Prostate gland (tissue), 2 donors: ENCODE data around the gene GRIK5. TPM values are rescaled to one million over a fixed set of nuclear protein-coding genes. Genes with fewer than 3 reads are reported as not detected.

ENCODE experiments used
- DNase-seq: peaks from one replicate; pipeline ENCODE4 v3.0.0-alpha.2; 2019; ENCODE audit warnings: low spot score
- H3K27ac ChIP-seq, 2 donors: fragments of 200-600 bp; sonication (generic); 2 replicates each; pipeline ENCODE4 v1.5.1; 2017 to 2019
- H3K27me3 ChIP-seq: fragments of 200-600 bp; sonication (generic); replicated peaks from 2 replicates; pipeline ENCODE4 v1.5.1; 2019; ENCODE audit not compliant: insufficient read depth
- H3K36me3 ChIP-seq, 2 donors: fragments of 200-600 bp; sonication (generic); 1 replicate in 1 of 2; 2 replicates in 1 of 2; pipeline versions ENCODE4 v1.5.1 to v1.8.1; 2017 to 2019
- H3K4me1 ChIP-seq: fragments of 200-600 bp; sonication (generic); replicated peaks from 2 replicates; pipeline ENCODE4 v1.5.1; 2019
- H3K4me3 ChIP-seq, 2 donors: fragments of 200-600 bp; sonication (generic); 2 replicates each; pipeline ENCODE4 v1.5.1; 2017 to 2019
- H3K9me3 ChIP-seq: fragments of 200-600 bp; sonication (generic); 2 replicates; pipeline ENCODE4 v1.5.1; 2017
- POLR2A ChIP-seq: fragments of 450-650 bp; IDR thresholded peaks from one replicate; pipeline ENCODE4 v1.6.1; 2016; ENCODE audit warnings: antibody characterized with exemption, mild to moderate bottlenecking
- POLR2AphosphoS5 ChIP-seq: sonication (generic); formaldehyde crosslinking; IDR thresholded peaks from one replicate; pipeline ENCODE4 v1.6.1; 2017; ENCODE audit warnings: antibody characterized with exemption
- WGBS: methylation state at CpG from one replicate; pipeline ENCODE4 v1.1.5; 2018; 5-methylcytosine and 5-hydroxymethylcytosine counted together
- intact Hi-C: fragments of 100-400 bp; cut with DNase I; formaldehyde crosslinking; loops from one replicate; pipeline ENCODE4 v1.14.2; 2022
- total RNA-seq, 2 donors: library from RNA; depleted of rRNA; stranded (reverse); fragments of >200 nt; gene quantifications; one replicate each; pipeline ENCODE4 v1.1.0, GENCODE V29; 2016
- TF ChIP-seq, protein P1 (sequence below), 4 experiments: fragments of 200-600 bp in 2 of 4; fragments of 450-650 bp in 2 of 4; sonication (generic) in 2 of 4; IDR thresholded peaks; 1 replicate in 3 of 4; 2 replicates in 1 of 4; pipeline ENCODE4 v1.5.1; 2016 to 2019; ENCODE audit warnings: antibody characterized with exemption in 4 of 4, mild to moderate bottlenecking in 2 of 4, moderate library complexity in 2 of 4

GRIK5 gene
- total RNA-seq, 2 donors from 2014 or later = 1.3 to 25.2 TPM

DNA sequence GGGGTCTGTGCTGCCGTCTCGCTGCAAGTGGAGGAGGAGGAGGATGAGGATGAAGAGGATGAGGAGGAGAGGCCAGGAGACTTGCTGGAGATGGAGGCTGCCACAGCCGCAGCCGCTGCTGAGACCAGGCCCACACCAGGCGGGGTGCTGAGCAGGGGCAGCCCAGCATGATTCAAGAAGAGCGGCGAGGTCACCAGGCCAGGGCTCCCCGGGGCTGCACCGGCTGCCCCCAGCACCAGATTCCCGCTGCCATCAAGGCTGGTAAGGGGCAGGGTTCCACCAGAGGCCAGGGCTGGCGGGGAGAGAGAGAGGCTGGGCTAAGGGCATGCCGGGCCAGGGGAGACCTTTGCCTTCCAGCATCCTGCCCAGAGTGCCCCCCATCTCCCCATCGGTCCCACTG is 21.3 kb upstream of the GRIK5 start:
- Histone ChIP-seq H3K27me3 (no peaks in the 10 kb centered on the region), H3K27ac (no peak overlapping the region), H3K9me3 (no peaks in the 10 kb centered on the region), H3K4me3 (no peak overlapping the region), H3K4me1 (no peaks in the 10 kb centered on the region), H3K36me3 (no peaks in the 10 kb centered on the region)
- WGBS = 84% methylated on average over 13 of the region's 13 CpGs
- TF ChIP-seq POLR2A (no peak), POLR2AphosphoS5 (no peak)
- TF ChIP-seq, protein P1, sequence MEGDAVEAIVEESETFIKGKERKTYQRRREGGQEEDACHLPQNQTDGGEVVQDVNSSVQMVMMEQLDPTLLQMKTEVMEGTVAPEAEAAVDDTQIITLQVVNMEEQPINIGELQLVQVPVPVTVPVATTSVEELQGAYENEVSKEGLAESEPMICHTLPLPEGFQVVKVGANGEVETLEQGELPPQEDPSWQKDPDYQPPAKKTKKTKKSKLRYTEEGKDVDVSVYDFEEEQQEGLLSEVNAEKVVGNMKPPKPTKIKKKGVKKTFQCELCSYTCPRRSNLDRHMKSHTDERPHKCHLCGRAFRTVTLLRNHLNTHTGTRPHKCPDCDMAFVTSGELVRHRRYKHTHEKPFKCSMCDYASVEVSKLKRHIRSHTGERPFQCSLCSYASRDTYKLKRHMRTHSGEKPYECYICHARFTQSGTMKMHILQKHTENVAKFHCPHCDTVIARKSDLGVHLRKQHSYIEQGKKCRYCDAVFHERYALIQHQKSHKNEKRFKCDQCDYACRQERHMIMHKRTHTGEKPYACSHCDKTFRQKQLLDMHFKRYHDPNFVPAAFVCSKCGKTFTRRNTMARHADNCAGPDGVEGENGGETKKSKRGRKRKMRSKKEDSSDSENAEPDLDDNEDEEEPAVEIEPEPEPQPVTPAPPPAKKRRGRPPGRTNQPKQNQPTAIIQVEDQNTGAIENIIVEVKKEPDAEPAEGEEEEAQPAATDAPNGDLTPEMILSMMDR (IDR thresholded peaks at IDR 0.05) = no peak
- DNase-seq = no peak
- intact Hi-C loops = no loop called here

DNA sequence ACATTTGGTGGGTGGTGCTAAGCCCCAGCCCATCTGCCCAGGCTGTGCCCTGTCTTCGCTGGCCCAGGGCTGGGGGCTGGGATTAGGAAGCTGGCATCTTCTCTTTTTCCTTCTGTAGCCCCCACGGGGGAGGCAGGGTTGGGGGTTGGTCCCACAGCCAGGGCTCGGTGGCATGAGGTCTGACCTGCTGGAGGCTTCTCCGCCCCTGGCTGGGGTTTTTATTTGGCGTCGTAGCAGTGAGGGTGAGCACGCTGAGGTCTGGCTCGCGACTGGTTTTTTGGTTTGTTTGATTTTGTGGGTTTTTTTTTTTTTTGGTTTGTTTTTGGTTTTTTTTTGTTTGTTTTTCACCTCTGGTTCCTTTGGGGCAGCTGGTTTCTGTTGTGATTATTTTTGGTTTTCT is 20.7 kb upstream of the GRIK5 start:
- TF ChIP-seq POLR2A (no peak), POLR2AphosphoS5 (no peak)
- TF ChIP-seq, protein P1 (IDR thresholded peaks at IDR 0.05) = no peak
- intact Hi-C loops = no loop called here
- H3K4me3 ChIP-seq = no peak overlapping the region
- 47% methylated on average over 9 of the region's 9 CpGs for WGBS
- no peaks in the 10 kb centered on the region for H3K27me3 ChIP-seq
- no peak overlapping the region for H3K27ac ChIP-seq
- H3K36me3 ChIP-seq = no peaks in the 10 kb centered on the region
- no peaks in the 10 kb centered on the region for H3K4me1 ChIP-seq
- no peak for DNase-seq
- H3K9me3 ChIP-seq = no peaks in the 10 kb centered on the region

DNA sequence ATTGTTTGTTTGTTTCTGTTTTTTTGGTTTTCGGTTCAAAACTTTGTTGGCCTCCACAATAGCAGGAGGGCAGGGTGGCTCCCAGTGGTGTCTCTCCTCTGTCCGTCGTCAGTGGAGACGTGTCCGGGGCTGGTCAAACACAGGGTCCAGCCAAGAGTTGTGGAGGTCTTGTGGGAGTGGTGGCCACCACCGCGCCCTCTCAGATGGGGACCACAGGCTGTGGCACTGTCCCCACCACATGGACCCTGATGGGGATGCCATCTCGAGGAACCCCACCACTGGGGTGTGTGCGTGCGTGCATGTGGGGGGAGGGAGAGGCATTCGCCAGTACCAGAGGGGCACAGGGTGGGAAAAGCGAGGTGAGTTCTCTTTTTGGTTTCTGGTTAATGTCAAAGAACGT is 19.8 kb upstream of the GRIK5 start:
- H3K9me3 ChIP-seq = no peaks in the 10 kb centered on the region
- no peaks in the 10 kb centered on the region for H3K4me1 ChIP-seq
- TF ChIP-seq POLR2AphosphoS5 = no peak
- TF ChIP-seq POLR2A = no peak
- TF ChIP-seq, protein P1 (IDR thresholded peaks at IDR 0.05) = no peak
- no peaks in the 10 kb centered on the region for H3K27me3 ChIP-seq
- H3K4me3 ChIP-seq = no peak overlapping the region
- intact Hi-C loops = no loop called here
- 92% methylated on average over 13 of the region's 13 CpGs for WGBS
- no peak for DNase-seq
- no peaks in the 10 kb centered on the region for H3K36me3 ChIP-seq
- no peak overlapping the region for H3K27ac ChIP-seq

DNA sequence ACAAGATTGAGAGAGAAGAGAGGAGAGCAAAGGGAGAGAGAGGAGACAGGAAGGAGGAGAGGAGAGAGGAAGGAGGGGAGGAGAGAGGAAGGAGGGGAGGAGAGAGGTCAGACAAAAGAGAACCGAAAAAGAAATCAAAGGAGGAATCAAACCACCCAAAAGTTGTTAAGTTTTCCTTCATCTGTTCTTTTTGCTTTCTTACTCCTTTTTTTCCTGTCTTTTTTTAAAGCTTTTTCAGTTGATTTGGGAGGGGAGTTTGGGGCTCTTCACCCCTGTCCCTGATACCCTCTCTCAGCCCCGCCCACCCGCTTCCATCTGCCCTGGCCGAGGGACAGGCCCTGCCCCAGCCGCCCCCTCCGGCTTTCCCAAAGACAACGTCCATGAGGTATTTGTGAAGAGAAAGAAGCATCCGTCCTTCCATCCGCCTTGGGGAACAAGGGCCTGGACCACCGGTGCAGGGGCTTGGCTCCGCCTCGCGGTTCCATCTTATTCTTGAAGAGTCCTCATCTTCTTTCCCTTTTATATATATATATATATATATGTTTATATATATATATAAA is 19.3 kb upstream of the GRIK5 start:
- no peak overlapping the region for H3K4me3 ChIP-seq
- no peaks in the 10 kb centered on the region for H3K9me3 ChIP-seq
- DNase-seq = no peak
- no peaks in the 10 kb centered on the region for H3K4me1 ChIP-seq
- H3K27ac ChIP-seq = no peak overlapping the region
- no peaks in the 10 kb centered on the region for H3K27me3 ChIP-seq
- intact Hi-C loops = no loop called here
- 76% methylated on average over 13 of the region's 13 CpGs for WGBS
- H3K36me3 ChIP-seq = no peaks in the 10 kb centered on the region
- TF ChIP-seq POLR2A = no peak

DNA sequence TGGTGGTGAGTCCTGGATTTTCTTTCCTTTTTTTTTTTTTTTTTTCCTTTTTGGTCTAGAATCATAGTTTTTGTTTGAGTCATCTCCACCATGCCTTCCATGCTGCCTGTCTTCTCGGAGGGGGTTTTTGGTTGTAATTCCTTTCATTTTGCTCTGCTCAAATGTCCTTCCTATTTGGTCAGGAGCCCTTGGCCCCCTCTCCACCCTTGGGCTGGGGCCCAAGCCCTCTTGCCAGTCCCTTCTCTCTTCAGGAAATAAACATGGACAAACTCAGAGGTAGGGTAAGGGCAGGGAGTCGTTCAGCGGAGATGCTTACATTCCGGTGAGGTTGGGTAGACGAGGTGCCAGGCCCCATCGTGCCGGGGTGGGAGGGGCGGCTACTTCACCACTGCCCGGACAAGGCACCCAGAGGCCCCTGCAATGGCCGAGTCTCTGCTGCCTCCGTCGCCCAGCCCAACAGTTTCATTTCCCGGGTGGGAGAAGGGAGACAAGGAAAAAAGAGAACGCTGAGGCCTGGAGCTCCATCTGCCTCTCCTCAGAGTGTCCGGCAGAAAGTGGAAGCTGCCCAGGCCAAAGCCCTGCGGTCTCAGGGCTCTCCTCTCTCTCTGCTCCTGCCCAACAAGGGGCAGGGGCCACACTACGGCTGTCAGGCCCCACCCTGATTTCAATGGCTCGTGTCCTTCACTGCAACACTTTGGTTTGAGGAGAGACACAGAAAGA is 18.6 kb upstream of the GRIK5 start:
- H3K36me3 ChIP-seq = no peaks in the 10 kb centered on the region
- H3K4me3 ChIP-seq = no peak overlapping the region
- intact Hi-C loops = no loop called here
- no peaks in the 10 kb centered on the region for H3K27me3 ChIP-seq
- no peaks in the 10 kb centered on the region for H3K9me3 ChIP-seq
- DNase-seq = no peak
- no peaks in the 10 kb centered on the region for H3K4me1 ChIP-seq
- H3K27ac ChIP-seq = no peak overlapping the region
- TF ChIP-seq POLR2AphosphoS5 (no peak), POLR2A (no peak)
- TF ChIP-seq, protein P1 (IDR thresholded peaks at IDR 0.05) = no peak
- 59% methylated on average over 18 of the region's 18 CpGs for WGBS
